T-helper 1 cell treated with Interleukin-12 subunit alpha and Interleukin-12 subunit beta and Interleukin-4 antibody, amounts not matched to agents 30 ng/mL and 1 ng/mL, for 36 hours (primary cell): ENCODE results near the gene SYNE4. TPM values are rescaled to one million over a fixed set of nuclear protein-coding genes. Genes with fewer than 3 reads are reported as not detected.
"Not testable (repeated sequence)": the region's sequence is repeated elsewhere in the genome, so short reads cannot be mapped to it uniquely, and the experiment has no call there.

Source experiments
- intact Hi-C: fragments of 100-400 bp; cut with micrococcal nuclease; formaldehyde crosslinking; loops from one replicate; pipeline ENCODE4 v1.15.1; 2024
- total RNA-seq: library from RNA; stranded (reverse); gene quantifications from 2 replicates; pipeline ENCODE4 v1.2.3, GENCODE V29; 2022

Gene SYNE4
- total RNA-seq, 1 donor from 2014 or later: 2.6 TPM

DNA sequence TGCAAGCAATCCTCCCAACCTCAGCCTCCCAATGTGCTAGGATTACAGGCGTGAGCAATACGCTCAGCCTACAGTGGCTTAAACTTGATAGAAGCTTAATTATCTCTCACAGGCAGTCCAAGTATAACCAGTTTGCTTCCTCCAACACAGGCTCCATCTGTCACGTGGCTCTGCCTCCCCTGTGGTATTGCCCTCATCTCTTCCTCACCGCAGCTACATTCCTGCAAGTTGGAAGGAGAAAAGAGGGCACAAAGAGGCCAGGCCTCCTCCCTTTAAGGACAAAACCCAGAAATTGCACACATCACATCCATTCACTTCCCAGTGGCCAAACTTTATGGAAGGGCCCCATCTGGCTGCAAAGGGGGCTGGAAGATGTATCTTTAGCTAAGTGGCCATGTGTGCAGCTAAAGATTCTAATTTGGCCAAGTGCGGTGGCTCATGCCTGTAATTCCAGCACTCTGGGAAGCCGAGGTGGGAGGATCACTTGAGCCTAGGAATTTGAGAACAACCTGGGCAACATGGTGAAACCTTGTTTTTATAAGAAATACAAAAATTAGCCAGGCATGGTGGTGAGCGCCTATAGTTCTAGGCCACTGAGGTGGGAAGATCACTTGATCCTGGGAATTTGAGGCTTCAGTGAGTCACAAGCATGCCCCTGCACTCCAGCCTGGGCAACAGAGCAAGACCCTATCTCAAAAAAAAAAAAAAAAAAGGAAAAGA is 16.7 kb downstream of the SYNE4 start:
- intact Hi-C loops: loop anchor here (10.0 kb wide), 1 partner anchor 447 kb away; the partner anchor contains the start of gene TMEM147

DNA sequence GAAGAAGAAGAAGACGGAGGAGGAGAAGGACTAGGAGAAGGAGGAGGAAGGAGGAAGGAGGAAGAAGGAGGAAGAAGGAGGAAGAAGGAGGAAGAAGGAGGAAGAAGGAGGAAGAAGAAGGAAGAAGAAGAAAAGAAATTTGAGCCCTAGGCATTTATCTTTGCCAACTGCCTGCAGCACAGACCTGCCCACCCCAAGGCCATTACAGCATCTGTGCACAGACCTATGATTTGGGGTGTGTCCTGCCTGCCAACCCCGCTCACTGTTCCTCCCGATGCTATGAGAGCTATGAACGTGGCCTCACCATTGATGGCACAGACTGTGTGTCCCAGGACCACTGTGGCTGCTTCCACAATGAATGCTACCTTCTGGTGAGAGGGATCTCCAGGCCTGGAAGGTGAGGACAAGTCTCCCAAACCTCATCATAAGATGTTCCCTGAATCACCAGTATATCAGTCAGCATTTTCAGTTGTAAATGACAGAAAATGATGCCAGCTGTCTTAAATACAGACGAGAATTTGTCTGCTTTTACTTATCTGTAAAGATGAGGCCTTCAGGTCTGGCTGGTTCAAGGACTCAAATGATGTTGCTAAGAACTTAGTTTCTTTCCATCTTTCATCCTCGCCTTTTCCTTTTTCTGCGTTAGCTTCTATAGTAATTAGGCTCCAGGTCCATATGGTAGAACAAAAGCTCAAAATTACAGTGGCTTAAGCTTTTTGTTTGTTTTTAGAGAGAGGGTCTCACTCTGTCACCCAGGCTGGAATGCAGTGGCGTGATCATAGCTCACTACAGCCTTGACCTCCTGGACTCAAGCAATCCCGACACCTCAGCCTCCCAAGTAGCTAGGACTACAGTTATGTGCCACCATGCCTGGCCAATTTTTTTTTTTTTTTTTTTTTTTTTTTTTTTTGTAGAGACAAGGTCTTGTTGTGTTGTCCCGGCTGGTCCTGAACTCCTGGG is 17.6 kb downstream of the SYNE4 start:
- intact Hi-C loops: loop anchor here (10.0 kb wide), 1 partner anchor 446 kb away; the partner anchor contains the start of gene TMEM147

DNA sequence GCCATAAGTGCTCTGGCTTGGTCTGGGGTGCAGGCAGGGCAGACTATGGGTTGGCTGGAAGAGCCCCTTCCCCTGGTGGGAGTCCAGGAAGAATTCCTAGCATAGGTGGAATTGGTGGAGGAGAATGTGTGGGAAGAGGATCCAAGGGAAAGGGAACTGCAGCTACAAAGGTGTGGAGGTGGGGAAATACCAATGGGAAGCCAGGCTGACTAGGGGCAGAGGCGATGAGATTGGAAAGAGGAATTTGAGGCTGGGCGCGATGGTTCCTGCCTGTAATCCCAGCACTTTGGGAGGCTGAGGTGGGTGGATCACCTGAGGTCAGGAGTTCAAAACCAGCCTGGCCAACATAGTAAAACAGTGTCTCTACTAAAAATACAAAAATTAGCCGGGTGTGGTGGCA is 18.5 kb downstream of the SYNE4 start:
- intact Hi-C loops: loop anchor here (10.0 kb wide), 1 partner anchor 445 kb away; the partner anchor contains the start of gene TMEM147

DNA sequence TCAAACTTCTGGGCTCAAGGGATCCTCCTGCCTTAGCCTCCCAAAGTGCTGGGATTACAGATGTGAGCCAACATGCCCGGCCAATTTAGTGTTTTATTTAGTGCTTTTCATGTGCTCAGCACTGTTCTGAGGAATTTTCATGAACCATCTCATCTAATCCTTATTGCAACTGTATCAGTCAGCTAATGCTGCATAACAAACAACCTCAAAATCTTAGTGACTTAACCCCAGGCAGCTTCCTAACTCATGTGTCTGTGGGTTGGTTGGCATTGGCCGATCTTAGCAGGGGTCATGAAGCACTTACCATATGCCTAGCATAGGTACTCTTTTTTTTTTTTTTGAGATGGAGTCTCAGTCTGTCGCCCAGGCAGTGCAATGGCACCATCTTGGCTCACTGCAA is 19.8 kb downstream of the SYNE4 start:
- intact Hi-C loops: no loop called here

DNA sequence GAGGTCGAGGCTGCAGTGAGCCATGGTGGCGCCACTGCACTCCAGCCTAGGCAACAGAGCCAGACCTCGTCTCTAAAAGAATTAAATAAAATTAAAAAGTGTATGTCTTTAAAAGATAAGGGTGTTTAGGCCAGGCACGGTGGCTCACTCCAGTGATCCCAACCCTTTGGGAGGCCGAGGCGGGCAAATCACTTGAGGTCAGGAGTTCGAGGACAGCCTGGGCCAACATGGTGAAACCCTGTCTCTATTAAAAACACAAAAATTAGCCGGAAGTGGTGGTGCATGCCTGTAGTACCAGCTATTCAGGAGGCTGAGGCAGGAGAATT is 21.1 kb downstream of the SYNE4 start:
- intact Hi-C loops: no loop called here

DNA sequence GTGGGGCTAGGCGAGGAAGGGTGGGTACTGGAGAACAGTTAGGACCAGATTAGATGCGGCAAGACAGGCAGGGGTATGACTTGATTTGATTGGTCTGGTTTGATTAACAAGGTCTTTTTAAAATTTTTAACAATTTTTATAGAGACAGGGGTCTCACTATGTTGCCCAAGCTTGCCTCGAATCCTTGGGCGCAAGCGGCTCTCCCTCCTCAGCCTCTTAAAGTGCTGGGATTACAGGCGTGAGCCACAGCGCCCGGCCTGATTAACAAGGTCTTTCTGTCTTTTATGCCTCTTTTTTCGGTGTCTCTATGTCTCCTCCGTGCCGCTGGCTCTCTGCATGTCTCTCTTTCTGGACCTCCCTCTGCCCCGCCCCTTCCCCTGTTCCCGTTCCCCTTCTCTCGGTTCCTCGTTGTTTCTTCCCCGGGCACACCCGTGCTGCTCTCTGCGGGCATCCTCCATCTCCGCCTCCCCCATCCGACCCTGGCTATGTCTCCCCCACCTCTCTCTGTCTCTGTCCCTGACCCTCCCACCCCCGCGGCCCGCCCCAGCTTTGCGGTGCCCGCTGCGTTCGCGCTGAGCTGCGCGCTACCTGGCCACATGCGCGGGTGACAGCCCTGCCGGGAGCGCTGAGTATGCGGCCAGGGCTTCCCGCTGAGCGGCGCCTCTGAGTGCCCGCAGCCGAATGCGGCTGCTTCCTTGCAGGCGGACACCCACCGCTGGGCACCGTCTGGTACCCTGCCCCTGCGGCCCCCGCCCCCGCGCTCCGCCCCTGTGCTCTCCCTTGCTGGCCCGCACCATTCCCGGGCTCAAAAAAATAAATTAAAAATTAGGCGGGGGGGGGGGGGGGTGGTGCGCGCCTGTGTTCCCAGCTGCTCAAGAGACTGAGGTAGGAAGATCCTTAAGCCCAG is 21.7 kb downstream of the SYNE4 start:
- intact Hi-C loops: no loop called here

DNA sequence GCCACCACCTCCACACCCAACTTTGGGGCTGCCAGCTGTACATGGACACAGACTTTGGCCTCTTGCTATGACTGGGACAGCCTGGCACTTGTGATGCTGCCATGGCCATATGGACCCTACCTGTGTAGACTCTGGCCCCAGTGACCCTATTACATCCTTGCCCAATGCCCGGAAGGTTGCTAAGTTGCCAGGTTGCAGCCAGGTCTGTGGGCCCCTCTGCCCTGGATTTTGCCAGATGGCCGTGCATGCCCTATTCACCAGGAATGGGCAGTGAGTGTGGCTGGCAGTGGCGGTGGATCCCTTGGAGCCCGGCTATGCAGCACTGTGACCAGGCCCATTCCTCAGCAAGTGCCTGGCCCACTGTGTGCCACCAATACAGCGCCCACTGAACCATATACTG is 22.5 kb downstream of the SYNE4 start:
- intact Hi-C loops: no loop called here

DNA sequence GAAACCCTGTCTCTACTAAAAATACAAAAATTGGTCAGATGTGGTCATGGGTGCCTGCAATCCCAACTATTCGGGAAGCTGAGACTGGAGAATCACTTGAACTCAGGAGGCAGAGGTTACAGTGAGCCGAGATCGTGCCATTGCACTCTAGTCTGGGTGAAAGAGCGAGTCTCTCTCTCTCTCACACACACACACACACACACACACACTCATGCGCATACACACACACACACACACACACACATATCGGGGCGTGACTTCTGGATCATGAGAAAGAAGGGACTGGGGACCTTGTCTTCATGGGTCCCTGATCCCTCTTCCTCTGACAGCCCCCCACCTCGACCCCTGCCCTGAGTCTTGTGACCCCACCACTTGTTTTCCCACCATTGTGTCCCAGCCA is 25.4 kb downstream of the SYNE4 start:
- intact Hi-C loops: no loop called here

DNA sequence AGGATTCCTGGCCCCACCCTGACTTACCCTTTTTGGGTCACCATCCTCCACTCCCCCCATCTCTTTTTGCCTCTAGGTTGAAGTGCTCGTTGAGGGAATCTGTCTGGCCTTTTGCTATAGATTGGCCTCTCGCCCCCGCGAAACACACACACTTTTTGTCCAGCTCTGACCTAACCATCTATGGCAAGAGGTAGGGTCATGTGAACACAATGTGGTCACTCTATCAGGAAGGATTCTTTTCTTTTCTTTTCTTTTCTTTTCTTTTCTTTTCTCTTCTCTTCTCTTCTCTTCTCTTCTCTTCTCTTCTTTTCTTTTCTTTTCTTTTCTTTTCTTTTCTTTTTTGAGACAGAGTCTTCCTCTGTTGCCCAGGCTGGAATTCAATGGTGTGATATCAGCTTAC is 27.6 kb downstream of the SYNE4 start:
- intact Hi-C loops: not testable (repeated sequence)

DNA sequence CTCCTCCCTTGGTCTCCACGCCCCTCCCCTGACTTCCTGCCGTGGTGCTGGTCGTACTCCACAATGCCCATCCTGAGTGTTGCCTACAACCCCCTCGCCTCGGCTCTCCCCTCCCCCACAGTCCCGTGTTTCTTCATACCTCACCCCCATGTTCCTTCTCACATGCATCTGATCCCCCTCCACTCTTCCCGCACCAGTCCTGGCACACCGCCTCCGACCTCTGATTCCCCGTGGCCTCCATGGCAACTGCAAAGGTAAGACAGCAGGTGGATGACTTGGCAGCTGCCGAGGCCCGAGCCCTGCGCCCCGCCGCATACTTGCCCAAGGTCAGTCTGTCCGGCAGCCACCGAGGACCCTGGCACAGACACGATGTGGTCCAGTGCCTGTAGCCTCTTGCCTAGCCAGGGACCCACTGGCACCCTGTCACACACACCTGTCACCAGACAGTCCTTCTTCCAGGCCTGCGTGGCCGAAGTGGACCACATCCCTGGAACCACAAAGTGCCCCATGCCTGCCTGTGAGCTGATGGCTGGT is 29.7 kb downstream of the SYNE4 start:
- intact Hi-C loops: no loop called here

DNA sequence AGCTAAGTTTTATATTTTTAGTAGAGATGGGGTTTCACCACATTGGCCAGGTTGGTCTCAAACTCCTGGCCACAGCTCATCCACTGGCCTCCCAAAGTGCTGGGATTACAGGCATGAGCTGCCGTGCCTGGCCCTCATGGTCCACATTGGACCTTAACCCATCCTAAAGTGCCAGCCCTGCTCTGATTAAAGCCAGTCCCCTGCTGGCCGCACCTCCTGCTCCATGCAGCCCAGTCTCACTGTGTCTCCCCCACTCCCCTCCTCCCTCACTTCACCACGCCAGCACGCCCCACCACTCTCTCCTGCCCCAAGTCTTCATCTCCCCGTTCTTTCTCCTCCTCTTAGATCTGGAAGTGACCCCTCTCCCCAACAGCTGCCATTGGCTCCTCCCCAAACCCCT is 30.3 kb downstream of the SYNE4 start:
- intact Hi-C loops: no loop called here

DNA sequence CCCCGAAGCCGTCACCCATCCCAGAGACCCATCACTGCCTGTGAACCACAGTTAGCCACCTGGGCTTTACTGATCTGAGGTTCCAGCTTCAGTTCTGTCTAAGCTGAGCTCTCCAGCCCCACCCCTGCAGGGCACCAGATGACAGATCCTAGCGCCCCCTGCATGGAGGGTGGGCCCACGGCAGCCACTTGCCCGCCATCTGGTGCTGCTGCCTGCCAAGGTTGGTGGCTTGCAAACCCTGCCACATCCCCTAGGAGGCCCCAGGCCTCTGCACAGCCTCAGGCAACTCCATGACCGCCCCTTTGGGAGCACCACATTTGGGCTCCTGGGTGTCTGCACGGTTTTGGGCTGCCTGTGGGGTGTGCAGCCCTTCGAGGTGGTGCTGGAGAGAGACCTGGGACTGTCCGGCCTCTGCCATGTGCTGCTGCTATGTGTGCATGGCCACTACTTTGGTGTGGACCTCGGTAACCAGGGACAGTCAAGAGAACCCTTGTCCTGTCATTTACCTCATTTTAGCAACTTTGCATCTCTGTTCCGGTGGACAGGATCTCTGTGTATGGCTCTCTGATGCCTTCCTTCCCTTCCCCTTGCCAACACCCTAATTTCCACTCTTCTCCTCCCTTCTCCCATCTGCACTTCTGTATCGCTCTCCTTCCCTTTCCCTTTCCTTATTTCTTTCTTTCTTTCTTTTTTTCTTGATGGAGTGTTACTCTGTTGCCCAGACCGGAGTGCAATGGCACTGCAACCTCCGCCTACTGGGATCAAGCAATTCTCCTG is 31.0 kb downstream of the SYNE4 start:
- intact Hi-C loops: no loop called here

DNA sequence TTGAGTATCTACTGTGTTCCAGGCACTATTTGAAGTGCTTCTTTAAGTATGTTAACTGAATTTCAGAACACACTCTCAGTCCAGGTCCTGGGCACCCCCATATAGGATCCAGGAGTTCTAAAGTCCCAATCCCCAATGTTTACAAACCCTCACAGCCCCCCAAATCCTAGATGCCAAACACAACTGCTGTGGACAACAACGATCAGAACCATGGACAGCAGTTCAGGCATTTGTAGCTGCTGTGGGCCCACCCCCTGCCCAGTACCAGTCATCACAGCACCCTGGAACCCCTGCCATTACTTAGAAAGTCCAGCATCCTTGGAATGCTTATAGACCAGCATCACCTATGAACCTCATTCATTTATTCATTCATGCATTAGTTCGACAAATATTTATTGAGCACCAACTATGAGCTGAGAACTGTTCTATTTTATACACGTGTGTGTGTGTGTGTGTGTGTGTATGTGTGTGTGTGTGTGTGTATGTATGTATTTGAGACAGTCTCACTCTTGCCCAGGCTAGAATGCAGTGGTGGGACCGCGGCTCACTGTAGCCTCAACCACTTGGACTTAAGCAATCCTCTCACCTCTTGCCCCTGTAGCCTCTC is 32.9 kb downstream of the SYNE4 start:
- intact Hi-C loops: no loop called here

DNA sequence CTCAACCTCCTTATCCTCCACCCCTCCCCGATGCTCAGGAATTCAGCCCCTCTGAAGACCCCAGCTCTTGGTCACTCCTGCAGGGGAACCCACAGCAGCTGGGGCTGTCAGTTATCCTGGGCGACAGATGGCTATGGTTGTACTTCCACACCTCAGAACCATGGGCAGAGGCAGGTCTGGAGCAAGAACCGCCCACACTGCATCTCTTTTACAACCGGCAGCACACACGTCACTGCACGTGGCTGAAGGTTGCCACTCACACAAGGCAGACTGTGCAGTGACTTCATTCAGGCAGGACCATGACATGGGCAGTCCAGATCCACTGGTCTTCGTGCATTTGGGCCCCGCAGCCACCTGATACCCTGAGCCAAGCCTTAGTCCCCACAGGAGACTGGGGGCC is 35.1 kb downstream of the SYNE4 start:
- intact Hi-C loops: no loop called here

DNA sequence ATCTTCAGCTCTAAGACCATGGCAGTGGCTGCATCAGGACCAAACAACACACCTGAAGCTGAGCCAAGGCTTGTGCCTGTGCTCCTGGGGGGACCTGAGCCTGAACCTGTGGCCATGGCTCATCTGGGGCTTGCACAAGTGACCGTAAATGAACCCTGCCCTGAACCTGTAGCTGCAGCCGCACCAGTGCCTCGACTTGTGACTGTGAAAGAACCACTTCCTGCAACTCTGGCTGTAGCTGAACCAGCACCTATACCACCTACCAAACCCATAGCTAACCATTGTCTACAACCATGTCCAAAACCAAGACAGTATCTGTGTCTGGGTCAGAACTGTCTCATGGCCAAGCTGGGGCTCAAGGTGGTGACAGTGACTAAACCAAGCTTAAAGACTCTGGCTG is 41.8 kb downstream of the SYNE4 start:
- intact Hi-C loops: no loop called here

DNA sequence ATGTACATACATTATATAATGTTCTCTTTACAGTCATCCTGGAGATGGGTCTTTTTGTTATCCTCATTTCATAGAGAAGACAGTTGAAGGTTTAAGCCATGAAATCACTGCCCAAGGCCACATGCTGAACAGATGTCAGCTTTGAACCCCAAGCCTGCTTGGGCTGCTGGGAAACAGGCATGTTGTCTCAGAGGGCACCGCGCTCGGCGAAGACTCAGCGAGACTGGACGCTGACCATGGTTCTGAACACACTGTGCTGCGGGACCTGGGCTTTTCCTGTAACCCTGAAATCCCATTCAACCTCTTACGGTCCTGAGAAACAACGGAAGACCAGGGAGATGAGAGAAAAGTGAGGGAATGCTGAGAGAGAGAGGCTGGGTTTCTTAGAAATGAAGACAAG is 45.1 kb downstream of the SYNE4 start:
- intact Hi-C loops: no loop called here

DNA sequence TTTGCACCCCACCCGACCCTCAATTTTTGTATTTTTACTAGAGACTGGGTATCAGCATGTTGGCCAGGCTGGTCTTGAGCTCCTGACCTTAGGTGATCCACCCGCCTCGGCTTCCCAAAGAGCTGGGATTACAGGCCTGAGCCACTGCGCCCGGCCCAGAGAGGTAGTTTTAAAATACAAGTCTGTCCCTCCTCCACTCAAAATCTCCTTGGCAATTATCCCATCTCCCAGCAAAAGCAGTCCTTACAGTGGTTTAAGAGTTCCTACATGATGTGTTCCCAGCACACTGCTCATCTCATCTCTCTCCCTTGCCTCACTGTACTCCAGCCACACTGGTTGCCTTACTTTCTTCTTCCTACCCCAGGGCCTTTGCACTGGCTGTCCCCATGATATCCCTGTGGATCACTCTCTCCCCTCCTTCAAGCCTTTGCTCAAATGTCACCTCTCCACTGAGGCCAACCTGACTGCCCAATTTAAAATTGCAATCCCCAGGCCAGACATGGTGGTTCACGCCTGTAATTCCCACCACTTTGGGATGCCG is 48.1 kb downstream of the SYNE4 start:
- intact Hi-C loops: no loop called here

DNA sequence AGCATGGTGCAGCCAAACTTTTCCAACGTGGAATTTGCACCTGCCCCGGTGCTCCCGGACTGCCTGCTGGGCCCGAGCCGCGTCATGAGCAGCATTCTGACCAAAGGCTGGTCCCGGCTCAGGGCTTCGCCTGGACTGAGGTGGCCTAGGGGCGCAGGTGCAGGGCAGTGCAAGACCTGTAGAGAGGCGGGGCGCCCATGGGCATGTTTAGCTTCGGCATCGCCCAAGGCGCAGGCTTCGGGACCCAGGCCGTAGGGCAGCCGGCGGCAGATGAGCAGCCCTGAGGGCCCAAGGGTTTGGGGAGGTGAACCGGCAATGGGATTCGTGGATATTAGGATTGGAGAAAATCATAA is 48.7 kb downstream of the SYNE4 start:
- intact Hi-C loops: loop anchor here (1.0 kb wide), 3 partner anchors 35 to 94 kb away; partner anchors contain the start of genes ALKBH6, SDHAF1, THAP8 and WDR62
